ENCODE results near the gene NELL2. TPM values are rescaled to one million over a fixed set of nuclear protein-coding genes. Genes with fewer than 3 reads are reported as not detected.

Gene NELL2
- total RNA-seq, 2 experiments from 2014 or later: 99.7 to 106 TPM

GRCh38 chr12:44667461-44667860 is 208.7 kb downstream of the NELL2 start:
- peak overlapping the region; percentile 75 for H3K27ac Mint-ChIP-seq
- CTCF ChIA-PET: no interaction called here

GRCh38 chr12:44663291-44663690 is 212.8 kb downstream of the NELL2 start:
- H3K4me3 Mint-ChIP-seq: no peak overlapping the region
- ATAC-seq (no peak), DNase-seq (no peak)
- H3K4me1 Mint-ChIP-seq (ENCODE audit: low read depth): peaks cover 9% of the 10 kb centered on the region
- ChIA-PET CTCF (no interaction called here), POLR2A (no interaction called here)
- H3K27me3 Mint-ChIP-seq: no peaks in the 10 kb centered on the region
- peaks cover 3% of the 10 kb centered on the region for H3K9me3 Mint-ChIP-seq
- H3K27ac Mint-ChIP-seq: no peak overlapping the region
- TF ChIP-seq CTCF (IDR thresholded peaks at IDR 0.05): no peak
- H3K36me3 Mint-ChIP-seq (ENCODE audit: low read depth): peaks cover 61% of the 10 kb centered on the region
- intact Hi-C loops (cut with micrococcal nuclease): no loop called here

More at GRCh38 chr12:44667461-44667860, 208.7 kb downstream of the NELL2 start:
- TF ChIP-seq CTCF (IDR thresholded peaks at IDR 0.05): no peak
- POLR2A ChIA-PET: no interaction called here
- ATAC-seq (no peak), DNase-seq (no peak)
- intact Hi-C loops (cut with micrococcal nuclease): no loop called here
- no peak overlapping the region for H3K4me3 Mint-ChIP-seq
- H3K9me3 Mint-ChIP-seq: peaks cover 32% of the 10 kb centered on the region
- H3K36me3 Mint-ChIP-seq (ENCODE audit: low read depth): peaks cover 61% of the 10 kb centered on the region
- no peaks in the 10 kb centered on the region for H3K27me3 Mint-ChIP-seq
- peaks cover 15% of the 10 kb centered on the region for H3K4me1 Mint-ChIP-seq (ENCODE audit: low read depth)

DNA sequence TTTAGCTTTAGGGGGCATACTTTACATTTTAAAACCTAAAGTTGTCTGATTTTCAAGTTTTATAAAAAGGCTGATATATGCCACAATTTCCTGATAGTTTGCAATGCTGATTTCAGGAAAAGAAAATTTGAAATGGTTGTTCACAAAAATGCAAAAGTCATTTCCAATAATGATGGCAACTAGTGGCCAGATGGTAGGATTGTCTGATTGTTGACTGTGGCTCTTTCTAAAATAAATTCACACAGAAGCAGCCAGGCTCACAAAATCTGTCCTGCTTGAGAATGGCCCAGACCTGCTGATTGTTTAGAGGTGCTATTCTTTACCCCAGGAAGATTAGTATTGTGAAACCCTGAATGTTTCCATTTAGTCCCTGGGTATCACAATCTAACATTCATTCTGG is 220.3 kb downstream of the NELL2 start:
- Mint-ChIP-seq H3K36me3 (ENCODE audit: low read depth) (peaks cover 33% of the 10 kb centered on the region), H3K27me3 (no peaks in the 10 kb centered on the region), H3K4me1 (ENCODE audit: low read depth) (peaks cover 35% of the 10 kb centered on the region), H3K9me3 (peaks cover 3% of the 10 kb centered on the region), H3K4me3 (no peak overlapping the region), H3K27ac (no peak overlapping the region)
- POLR2A ChIA-PET: no interaction called here
- intact Hi-C loops (cut with micrococcal nuclease): no loop called here
- no peak for TF ChIP-seq CTCF (IDR thresholded peaks at IDR 0.05)
- no peak for DNase-seq
- CTCF ChIA-PET: no interaction called here
- ATAC-seq: no peak

- peak overlapping the region; percentile 32 for H3K27ac Mint-ChIP-seq
- H3K36me3 Mint-ChIP-seq (ENCODE audit: low read depth): peaks cover 24% of the 10 kb centered on the region
- POLR2A ChIA-PET: no interaction called here
- H3K27me3 Mint-ChIP-seq: no peaks in the 10 kb centered on the region
- DNase-seq (peak; percentile 24), ATAC-seq (peak; percentile 60)
- CTCF ChIA-PET: no interaction called here
- intact Hi-C loops (cut with micrococcal nuclease): no loop called here
- H3K4me3 Mint-ChIP-seq: no peak overlapping the region
- peaks cover 35% of the 10 kb centered on the region for H3K4me1 Mint-ChIP-seq (ENCODE audit: low read depth)
- no peak for TF ChIP-seq CTCF (IDR thresholded peaks at IDR 0.05)
- peaks cover 3% of the 10 kb centered on the region for H3K9me3 Mint-ChIP-seq
These were observed 221.2 kb downstream of the NELL2 start for GRCh38 chr12:44654646-44655639.

DNA sequence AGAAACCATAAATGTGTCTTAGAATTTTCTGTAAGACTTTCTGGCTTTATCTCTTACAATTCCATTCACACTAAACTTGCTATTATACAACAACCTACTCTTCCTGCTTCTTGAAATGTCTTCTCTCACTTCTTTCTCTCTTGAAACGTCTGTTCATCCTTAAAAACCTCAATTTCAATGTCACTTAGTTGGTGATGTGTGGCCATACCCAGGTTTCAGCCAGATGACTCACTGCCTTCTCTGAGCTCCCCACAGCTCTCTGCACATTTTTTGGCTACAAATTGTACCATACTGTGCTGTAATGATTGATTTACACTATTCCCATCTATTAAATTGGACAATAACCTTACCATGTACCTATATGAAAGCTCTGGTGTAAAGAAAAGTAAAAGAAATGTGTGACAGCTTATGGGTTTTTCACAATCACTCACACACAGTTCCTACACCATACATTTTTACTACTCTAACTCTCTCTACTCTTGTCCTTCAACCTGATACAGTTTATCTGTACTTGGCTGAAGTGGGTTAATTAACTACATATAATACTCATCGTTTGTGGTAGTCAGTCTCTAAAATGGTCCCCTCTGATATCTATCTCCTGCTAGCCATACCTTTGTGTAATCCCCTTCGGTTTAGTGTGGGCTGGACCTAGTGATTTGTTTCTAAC is 222.1 kb downstream of the NELL2 start:
- ATAC-seq (peak; percentile 79), DNase-seq (peak; percentile 22)
- H3K27me3 Mint-ChIP-seq: no peaks in the 10 kb centered on the region
- H3K9me3 Mint-ChIP-seq: peaks cover 3% of the 10 kb centered on the region
- H3K4me1 Mint-ChIP-seq (ENCODE audit: low read depth): peaks cover 42% of the 10 kb centered on the region
- peaks cover 24% of the 10 kb centered on the region for H3K36me3 Mint-ChIP-seq (ENCODE audit: low read depth)
- H3K4me3 Mint-ChIP-seq: no peak overlapping the region
- peak overlapping the region; percentile 32 for H3K27ac Mint-ChIP-seq
- no peak for TF ChIP-seq CTCF (IDR thresholded peaks at IDR 0.05)
- intact Hi-C loops (cut with micrococcal nuclease): no loop called here
- CTCF ChIA-PET: interaction anchor here (1.3 kb wide), 1 partner anchor 183 kb away, joined by 4 read pairs; no protein-coding TSS in a partner anchor
- POLR2A ChIA-PET: no interaction called here

All from activated CD8-positive, alpha-beta T cell treated with anti-CD3 and anti-CD28 coated beads for 36 hours (primary cell).